ENCODE results near the gene TXNL1.

GRCh38 chr18:56576826-56577573 lies 61.4 kb downstream of the TXNL1 start:
- TF ChIP-seq SNAI2 (CRISPR knock-in tag; IDR thresholded peaks at IDR 0.05) (no peak), ZFP30 (CRISPR knock-in tag; IDR thresholded peaks at IDR 0.05) (no peak), ZNF565 (CRISPR knock-in tag; conservative IDR thresholded peaks at IDR 0.05; ENCODE audit: low read depth) (no peak), TOX (CRISPR knock-in tag; IDR thresholded peaks at IDR 0.05; ENCODE audit: borderline replicate concordance) (no peak), PATZ1 (CRISPR knock-in tag; IDR thresholded peaks at IDR 0.05; ENCODE audit: borderline replicate concordance) (no peak), ZNF70 (CRISPR knock-in tag; IDR thresholded peaks at IDR 0.05) (no peak)

Measured in SK-N-SH treated with all-trans-retinoic acid at 6 μM for 48 hours (cell line).